NCI-H345 treated with DMSO at 0.1 percent for 48 hours (cell line): ENCODE data around the gene EPB41L2.

ENCODE experiments used
- DNase-seq: peaks from one replicate; lab custom pipeline; 2025; ENCODE audit not compliant: unreplicated experiment; lab: John Stamatoyannopoulos, UW

The EPB41L2 gene

GRCh38 chr6:131062241-131063027, 611 bp downstream of the EPB41L2 start:
- DNase-seq, result no peak

- no peak for DNase-seq
Observed at GRCh38 chr6:131061751-131062119, 1.3 kb downstream of the EPB41L2 start.

- no peak for DNase-seq
Observed at GRCh38 chr6:131061041-131061750, 1.8 kb downstream of the EPB41L2 start.

- DNase-seq, result no peak
Observed at GRCh38 chr6:131060311-131060710, 2.7 kb downstream of the EPB41L2 start.

- no peak for DNase-seq
Observed at GRCh38 chr6:131059486-131059885, 3.6 kb downstream of the EPB41L2 start.

- no peak for DNase-seq
Observed at GRCh38 chr6:131058236-131058635, 4.8 kb downstream of the EPB41L2 start.

- DNase-seq, result no peak
Observed at GRCh38 chr6:131054392-131055250, 8.4 kb downstream of the EPB41L2 start.

- DNase-seq, result no peak
Observed at GRCh38 chr6:131053546-131054240, 9.4 kb downstream of the EPB41L2 start.

- no peak for DNase-seq
Observed at GRCh38 chr6:131052181-131052580, 10.9 kb downstream of the EPB41L2 start.

GRCh38 chr6:131051341-131051740, 11.7 kb downstream of the EPB41L2 start:
- no peak for DNase-seq

- no peak for DNase-seq
Observed at GRCh38 chr6:131049608-131050007, 13.4 kb downstream of the EPB41L2 start.

- no peak for DNase-seq
Observed at GRCh38 chr6:131048933-131049515, 14.0 kb downstream of the EPB41L2 start.

- DNase-seq, result no peak
Observed at GRCh38 chr6:131048459-131048858, 14.6 kb downstream of the EPB41L2 start.

- no peak for DNase-seq
Observed at GRCh38 chr6:131045139-131045538, 17.9 kb downstream of the EPB41L2 start.

- DNase-seq, result no peak
Observed at GRCh38 chr6:131043902-131044447, 19.1 kb downstream of the EPB41L2 start.

GRCh38 chr6:131042664-131043063, 20.4 kb downstream of the EPB41L2 start:
- DNase-seq, result no peak

- DNase-seq, result no peak
Observed at GRCh38 chr6:131041814-131042213, 21.2 kb downstream of the EPB41L2 start.

GRCh38 chr6:131040866-131041265, 22.2 kb downstream of the EPB41L2 start:
- DNase-seq, result no peak

GRCh38 chr6:131039345-131039680, 23.7 kb downstream of the EPB41L2 start:
- no peak for DNase-seq

- no peak for DNase-seq
Observed at GRCh38 chr6:131038597-131039344, 24.3 kb downstream of the EPB41L2 start.
